Activated CD4-positive, alpha-beta T cell treated with anti-CD3 and anti-CD28 coated beads, Interleukin-2, amount 10 ng/mL, durations not matched to agents 7 days and 5 days (primary cell): ENCODE results near the gene CDH3. TPM values are rescaled to one million over a fixed set of nuclear protein-coding genes. Genes with fewer than 3 reads are reported as not detected.
"Not testable (repeated sequence)": the region's sequence is repeated elsewhere in the genome, so short reads cannot be mapped to it uniquely, and the experiment has no call there.

ENCODE experiments used
- CTCF ChIA-PET: fragments of 350-600 bp; sonication (Branson Sonifier 250); formaldehyde crosslinking; loops from one replicate; lab custom pipeline; 2021; ENCODE audit warnings: antibody characterized with exemption; lab: Charles Lee
- POLR2A ChIA-PET: fragments of 350-600 bp; sonication (Branson Sonifier 250); formaldehyde crosslinking; loops from one replicate; lab custom pipeline; 2021; ENCODE audit warnings: antibody characterized with exemption; lab: Charles Lee
- DNase-seq: peaks from one replicate; pipeline ENCODE4 v3.0.0-alpha.2; 2020
- H3K27ac Mint-ChIP-seq: one replicate; pipeline ENCODE4 v1.8.0; 2021; ENCODE audit warnings: mild to moderate bottlenecking, moderate library complexity, mixed read lengths
- H3K27me3 Mint-ChIP-seq: one replicate; pipeline ENCODE4 v1.8.0; 2021; ENCODE audit warnings: mixed read lengths
- H3K36me3 Mint-ChIP-seq: one replicate; pipeline ENCODE4 v1.8.0; 2021; ENCODE audit warnings: low read depth, mixed read lengths
- H3K4me1 Mint-ChIP-seq: one replicate; pipeline ENCODE4 v1.8.0; 2021; ENCODE audit warnings: mixed read lengths
- H3K4me3 Mint-ChIP-seq: one replicate; pipeline ENCODE4 v1.8.0; 2021; ENCODE audit warnings: mild to moderate bottlenecking, moderate library complexity, mixed read lengths
- H3K9me3 Mint-ChIP-seq: one replicate; pipeline ENCODE4 v1.8.0; 2021; ENCODE audit warnings: mixed read lengths
- total RNA-seq, 2 experiments: library from RNA; stranded (reverse); gene quantifications; one replicate each; pipeline ENCODE4 v1.2.3, GENCODE V29; 2021

The CDH3 gene
- total RNA-seq, 2 experiments from 2014 or later: 0.31 TPM; not detected in 1

- CTCF ChIA-PET: no interaction called here
- Mint-ChIP-seq H3K27me3 (no peaks in the 10 kb centered on the region), H3K4me3 (no peak overlapping the region), H3K4me1 (no peaks in the 10 kb centered on the region), H3K9me3 (no peaks in the 10 kb centered on the region), H3K27ac (no peak overlapping the region), H3K36me3 (no peaks in the 10 kb centered on the region)
- no peak for DNase-seq
- POLR2A ChIA-PET: no interaction called here
Measured at GRCh38 chr16:68689921-68690320, 44.8 kb downstream of the CDH3 start.

DNA sequence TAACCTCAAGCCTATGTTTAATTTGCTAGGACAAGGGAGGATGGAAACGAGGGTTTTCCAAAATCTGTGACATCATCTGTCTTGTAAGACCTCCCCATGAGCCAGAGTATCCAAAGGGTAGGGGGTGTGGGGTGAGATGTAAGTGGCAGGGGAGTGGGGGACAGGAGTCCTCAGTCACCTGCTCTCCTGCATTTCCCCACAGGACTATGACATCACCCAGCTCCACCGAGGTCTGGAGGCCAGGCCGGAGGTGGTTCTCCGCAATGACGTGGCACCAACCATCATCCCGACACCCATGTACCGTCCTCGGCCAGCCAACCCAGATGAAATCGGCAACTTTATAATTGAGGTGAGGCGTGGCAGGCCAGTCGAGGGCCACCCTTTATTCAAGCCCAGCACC is 50.5 kb downstream of the CDH3 start:
- Mint-ChIP-seq H3K27me3 (no peaks in the 10 kb centered on the region), H3K27ac (no peak overlapping the region), H3K36me3 (no peaks in the 10 kb centered on the region), H3K4me3 (no peak overlapping the region), H3K4me1 (no peaks in the 10 kb centered on the region), H3K9me3 (no peaks in the 10 kb centered on the region)
- no peak for DNase-seq
- POLR2A ChIA-PET: no interaction called here
- CTCF ChIA-PET: no interaction called here

DNA sequence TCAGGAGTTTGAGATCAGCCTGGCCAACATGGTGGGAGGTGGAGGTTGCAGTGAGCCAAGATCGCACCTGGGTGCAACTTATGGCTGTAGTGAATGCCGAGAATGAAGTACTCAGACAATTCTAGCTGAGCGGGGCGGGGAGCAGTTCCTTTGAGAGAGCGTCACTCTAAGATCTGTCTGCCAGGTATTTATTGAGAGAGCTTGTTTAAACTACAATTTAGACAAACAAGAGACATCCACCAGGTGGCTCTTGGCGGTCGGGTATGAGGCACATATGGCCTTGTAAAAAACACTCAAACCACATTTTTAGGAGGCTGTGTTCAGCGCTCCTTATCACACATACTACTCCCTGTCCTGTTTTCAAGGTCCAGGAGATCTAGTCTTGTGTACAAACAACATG is 51.4 kb downstream of the CDH3 start:
- no peak for DNase-seq
- ChIA-PET POLR2A (no interaction called here), CTCF (no interaction called here)
- no peak overlapping the region for H3K4me3 Mint-ChIP-seq
- H3K4me1 Mint-ChIP-seq: no peaks in the 10 kb centered on the region
- H3K27me3 Mint-ChIP-seq: no peaks in the 10 kb centered on the region
- H3K27ac Mint-ChIP-seq: no peak overlapping the region
- no peaks in the 10 kb centered on the region for H3K36me3 Mint-ChIP-seq
- no peaks in the 10 kb centered on the region for H3K9me3 Mint-ChIP-seq

DNA sequence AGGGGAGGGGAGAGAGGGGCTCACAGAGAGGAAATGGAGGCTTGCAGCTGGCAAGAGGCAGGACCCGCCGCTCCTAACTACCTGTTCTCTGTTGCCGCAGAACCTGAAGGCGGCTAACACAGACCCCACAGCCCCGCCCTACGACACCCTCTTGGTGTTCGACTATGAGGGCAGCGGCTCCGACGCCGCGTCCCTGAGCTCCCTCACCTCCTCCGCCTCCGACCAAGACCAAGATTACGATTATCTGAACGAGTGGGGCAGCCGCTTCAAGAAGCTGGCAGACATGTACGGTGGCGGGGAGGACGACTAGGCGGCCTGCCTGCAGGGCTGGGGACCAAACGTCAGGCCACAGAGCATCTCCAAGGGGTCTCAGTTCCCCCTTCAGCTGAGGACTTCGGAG is 53.0 kb downstream of the CDH3 start:
- H3K9me3 Mint-ChIP-seq: no peaks in the 10 kb centered on the region
- H3K36me3 Mint-ChIP-seq: no peaks in the 10 kb centered on the region
- POLR2A ChIA-PET: no interaction called here
- no peak overlapping the region for H3K4me3 Mint-ChIP-seq
- no peak overlapping the region for H3K27ac Mint-ChIP-seq
- CTCF ChIA-PET: no interaction called here
- H3K27me3 Mint-ChIP-seq: no peaks in the 10 kb centered on the region
- H3K4me1 Mint-ChIP-seq: no peaks in the 10 kb centered on the region
- no peak for DNase-seq

DNA sequence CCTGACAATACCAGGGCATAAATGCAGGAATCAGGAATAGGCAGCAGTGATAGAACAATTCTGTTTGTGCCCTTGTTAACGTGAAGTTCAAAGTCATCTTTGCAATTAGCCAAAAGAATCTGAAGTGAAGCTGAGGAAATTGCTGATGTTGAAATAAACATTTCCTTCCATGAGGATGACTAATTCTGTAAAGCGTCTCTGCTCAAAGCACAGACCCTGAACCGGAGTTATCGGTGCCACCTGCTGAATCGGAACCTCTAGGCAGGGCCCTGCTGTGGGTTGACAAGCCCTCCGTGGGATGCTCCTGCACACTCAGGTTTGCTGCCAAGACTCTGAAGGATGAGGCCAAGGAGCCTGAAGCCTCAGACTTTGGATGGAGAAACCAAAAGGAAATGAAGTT is 55.0 kb downstream of the CDH3 start:
- no peak for DNase-seq
- no peaks in the 10 kb centered on the region for H3K27me3 Mint-ChIP-seq
- no peak overlapping the region for H3K4me3 Mint-ChIP-seq
- H3K4me1 Mint-ChIP-seq: no peaks in the 10 kb centered on the region
- POLR2A ChIA-PET: no interaction called here
- no peaks in the 10 kb centered on the region for H3K36me3 Mint-ChIP-seq
- H3K27ac Mint-ChIP-seq: no peak overlapping the region
- no peaks in the 10 kb centered on the region for H3K9me3 Mint-ChIP-seq
- CTCF ChIA-PET: no interaction called here

DNA sequence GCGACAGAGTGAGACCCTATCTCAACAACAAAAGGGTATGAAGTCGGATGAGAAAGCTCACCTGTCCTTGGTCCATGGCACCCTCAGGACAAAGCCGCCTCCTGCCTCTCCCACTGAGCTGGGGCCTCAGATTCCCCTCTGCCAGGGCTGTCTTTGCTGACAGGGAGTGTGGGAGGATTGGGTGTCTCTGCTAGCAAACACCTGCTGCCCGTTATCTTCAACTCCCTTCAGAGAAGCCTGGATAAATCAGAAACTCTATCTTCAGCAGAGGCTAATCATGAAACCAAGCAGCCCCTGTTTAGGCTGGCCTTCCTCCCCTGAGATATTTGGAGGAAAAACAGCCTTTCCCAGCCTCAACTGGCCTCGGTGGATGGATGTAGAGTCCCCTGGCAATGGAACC is 55.7 kb downstream of the CDH3 start:
- H3K27me3 Mint-ChIP-seq: no peaks in the 10 kb centered on the region
- H3K4me3 Mint-ChIP-seq: no peak overlapping the region
- no peak for DNase-seq
- H3K4me1 Mint-ChIP-seq: no peaks in the 10 kb centered on the region
- no peaks in the 10 kb centered on the region for H3K36me3 Mint-ChIP-seq
- CTCF ChIA-PET: no interaction called here
- POLR2A ChIA-PET: no interaction called here
- no peaks in the 10 kb centered on the region for H3K9me3 Mint-ChIP-seq
- H3K27ac Mint-ChIP-seq: no peak overlapping the region

- Mint-ChIP-seq H3K27ac (no peak overlapping the region), H3K36me3 (no peaks in the 10 kb centered on the region), H3K9me3 (no peaks in the 10 kb centered on the region), H3K4me3 (no peak overlapping the region), H3K27me3 (no peaks in the 10 kb centered on the region), H3K4me1 (no peaks in the 10 kb centered on the region)
- CTCF ChIA-PET: interaction anchor here (0.6 to 1.1 kb wide), 2 partner anchors 51 to 79 kb away, joined by 3 read pairs; no protein-coding TSS in a partner anchor
- peak; percentile 69 for DNase-seq
- POLR2A ChIA-PET: no interaction called here
Measured at GRCh38 chr16:68704232-68704867, 59.2 kb downstream of the CDH3 start.

DNA sequence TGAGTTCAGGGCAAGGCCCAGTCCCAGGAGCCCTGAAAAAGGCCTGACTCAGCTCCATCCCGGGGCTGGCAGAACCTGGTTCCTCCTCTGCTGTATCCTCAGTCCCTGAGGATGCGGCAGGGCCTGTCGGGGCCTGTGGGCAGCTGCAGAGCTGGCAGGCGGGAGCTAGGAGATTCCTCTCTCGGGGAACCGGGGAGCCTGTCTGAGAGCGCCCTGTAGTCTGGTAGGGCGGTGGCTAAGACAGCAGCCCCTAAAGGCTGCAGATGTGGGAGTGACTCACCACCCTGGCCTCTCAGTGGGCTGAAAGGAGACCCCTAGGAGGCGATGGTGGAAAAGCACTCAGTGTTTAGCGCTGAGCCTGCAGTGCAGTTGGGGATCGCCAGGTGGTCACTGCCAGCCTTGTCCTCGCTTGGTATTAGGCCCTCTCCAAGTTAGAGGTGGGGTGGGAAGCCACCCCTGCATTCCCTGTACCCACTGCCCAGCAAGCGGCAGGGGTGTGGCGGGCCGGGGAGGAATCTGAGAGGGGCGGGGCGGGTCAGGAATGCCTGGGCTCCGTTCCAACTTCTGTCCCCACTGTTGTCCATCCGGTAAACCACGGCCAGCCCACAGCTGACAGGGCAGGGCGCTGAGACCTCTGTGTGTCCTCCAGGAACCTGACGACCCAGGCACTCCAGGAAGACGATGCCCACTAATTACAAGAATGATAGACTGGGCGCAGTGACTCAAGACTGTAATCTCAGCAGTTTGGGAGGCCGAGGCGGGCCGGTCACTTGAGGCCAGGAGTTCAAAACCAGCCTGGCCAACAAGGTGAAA is 62.4 kb downstream of the CDH3 start:
- H3K4me1 Mint-ChIP-seq: peaks cover 7% of the 10 kb centered on the region
- CTCF ChIA-PET: interaction anchor here (0.7 to 1.0 kb wide), 3 partner anchors 93 to 380 kb away, joined by 3 to 4 read pairs (median 3); no protein-coding TSS in a partner anchor
- H3K27me3 Mint-ChIP-seq: peaks cover 4% of the 10 kb centered on the region
- H3K9me3 Mint-ChIP-seq: no peaks in the 10 kb centered on the region
- no peak for DNase-seq
- H3K4me3 Mint-ChIP-seq: no peak overlapping the region
- POLR2A ChIA-PET: no interaction called here
- H3K36me3 Mint-ChIP-seq: no peaks in the 10 kb centered on the region
- H3K27ac Mint-ChIP-seq: no peak overlapping the region

GRCh38 chr16:68710211-68710610 is 65.1 kb downstream of the CDH3 start:
- no peak for DNase-seq
- ChIA-PET CTCF (no interaction called here), POLR2A (no interaction called here)
- H3K4me1 Mint-ChIP-seq: peaks cover 7% of the 10 kb centered on the region
- no peaks in the 10 kb centered on the region for H3K9me3 Mint-ChIP-seq
- peaks cover 4% of the 10 kb centered on the region for H3K27me3 Mint-ChIP-seq
- H3K4me3 Mint-ChIP-seq: no peak overlapping the region
- no peak overlapping the region for H3K27ac Mint-ChIP-seq
- H3K36me3 Mint-ChIP-seq: no peaks in the 10 kb centered on the region

GRCh38 chr16:68711421-68712139 is 66.5 kb downstream of the CDH3 start:
- no peaks in the 10 kb centered on the region for H3K9me3 Mint-ChIP-seq
- no peak overlapping the region for H3K27ac Mint-ChIP-seq
- POLR2A ChIA-PET: no interaction called here
- CTCF ChIA-PET: interaction anchor here (0.7 kb wide), 1 partner anchor 172 kb away, joined by 3 read pairs; the partner anchor contains the start of gene ZFP90
- no peak for DNase-seq
- no peak overlapping the region for H3K4me3 Mint-ChIP-seq
- no peaks in the 10 kb centered on the region for H3K36me3 Mint-ChIP-seq
- H3K27me3 Mint-ChIP-seq: peaks cover 4% of the 10 kb centered on the region
- peaks cover 7% of the 10 kb centered on the region for H3K4me1 Mint-ChIP-seq

- H3K27ac Mint-ChIP-seq: no peak overlapping the region
- no peak for DNase-seq
- CTCF ChIA-PET: interaction anchor here (1.2 kb wide), 1 partner anchor 60 kb away, joined by 3 read pairs; no protein-coding TSS in a partner anchor
- H3K4me3 Mint-ChIP-seq: no peak overlapping the region
- H3K9me3 Mint-ChIP-seq: no peaks in the 10 kb centered on the region
- H3K4me1 Mint-ChIP-seq: peaks cover 7% of the 10 kb centered on the region
- H3K27me3 Mint-ChIP-seq: peaks cover 4% of the 10 kb centered on the region
- no peaks in the 10 kb centered on the region for H3K36me3 Mint-ChIP-seq
- POLR2A ChIA-PET: no interaction called here
Measured at GRCh38 chr16:68713361-68713760, 68.3 kb downstream of the CDH3 start.

DNA sequence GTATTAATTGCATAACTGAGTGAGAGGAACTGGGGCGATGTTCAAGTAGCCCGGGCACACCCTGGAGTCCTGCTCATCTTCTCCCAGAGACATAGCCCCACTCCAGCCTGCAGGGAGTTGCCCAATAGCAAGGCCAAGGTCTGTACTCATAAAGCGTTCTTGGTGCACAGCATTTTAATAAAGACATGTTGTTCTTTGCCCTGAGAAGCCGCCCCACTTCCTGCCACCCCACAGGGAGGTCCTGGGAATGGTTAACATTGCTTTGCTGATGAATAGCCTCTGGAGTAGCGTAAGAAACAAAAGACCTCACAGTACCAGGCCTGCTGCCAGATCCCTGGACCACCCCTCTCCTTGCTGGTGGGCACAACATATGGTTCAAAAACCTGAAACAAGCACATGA is 70.4 kb downstream of the CDH3 start:
- CTCF ChIA-PET: interaction anchor here (0.8 kb wide), 1 partner anchor 100 kb away, joined by 4 read pairs; no protein-coding TSS in a partner anchor
- no peak for DNase-seq
- H3K4me1 Mint-ChIP-seq: peaks cover 11% of the 10 kb centered on the region
- H3K9me3 Mint-ChIP-seq: no peaks in the 10 kb centered on the region
- H3K27ac Mint-ChIP-seq: no peak overlapping the region
- POLR2A ChIA-PET: no interaction called here
- H3K4me3 Mint-ChIP-seq: no peak overlapping the region
- H3K36me3 Mint-ChIP-seq: peaks cover 2% of the 10 kb centered on the region
- H3K27me3 Mint-ChIP-seq: peaks cover 4% of the 10 kb centered on the region

- H3K9me3 Mint-ChIP-seq, H3K4me3 Mint-ChIP-seq, H3K27ac Mint-ChIP-seq, DNase-seq, H3K4me1 Mint-ChIP-seq, H3K27me3 Mint-ChIP-seq, H3K36me3 Mint-ChIP-seq, POLR2A ChIA-PET: not testable (repeated sequence)
- CTCF ChIA-PET: interaction anchor here (0.5 to 0.9 kb wide), 3 partner anchors 23 to 612 kb away, joined by 3 read pairs; no protein-coding TSS in a partner anchor
Measured at GRCh38 chr16:68716516-68716915, 71.4 kb downstream of the CDH3 start.
